ENCODE data around the gene SHQ1.
"Not testable (repeated sequence)": the region's sequence is repeated elsewhere in the genome, so short reads cannot be mapped to it uniquely, and the experiment has no call there.

SHQ1 gene

GRCh38 chr3:72798552-72799195 is 49.6 kb downstream of the SHQ1 start:
- DNase-seq = no peak

GRCh38 chr3:72797773-72798543 is 50.3 kb downstream of the SHQ1 start:
- DNase-seq = no peak

- no peak for DNase-seq
These were observed 54.2 kb downstream of the SHQ1 start for GRCh38 chr3:72794079-72794478.

- no peak for DNase-seq
These were observed 57.1 kb downstream of the SHQ1 start for GRCh38 chr3:72791161-72791560.

- no peak for DNase-seq
These were observed 58.5 kb downstream of the SHQ1 start for GRCh38 chr3:72789786-72790185.

- not testable (repeated sequence) for DNase-seq
These were observed 60.0 kb downstream of the SHQ1 start for GRCh38 chr3:72788232-72788631.

- DNase-seq = no peak
These were observed 61.6 kb downstream of the SHQ1 start for GRCh38 chr3:72786668-72787067.

- DNase-seq = no peak
These were observed 64.0 kb downstream of the SHQ1 start for GRCh38 chr3:72784226-72784625.

- no peak for DNase-seq
These were observed 65.7 kb downstream of the SHQ1 start for GRCh38 chr3:72782521-72782920.

GRCh38 chr3:72769758-72770540 is 78.3 kb downstream of the SHQ1 start:
- no peak for DNase-seq

- no peak for DNase-seq
These were observed 79.3 kb downstream of the SHQ1 start for GRCh38 chr3:72768936-72769335.

- no peak for DNase-seq
These were observed 79.8 kb downstream of the SHQ1 start for GRCh38 chr3:72768481-72768880.

- no peak for DNase-seq
These were observed 80.2 kb downstream of the SHQ1 start for GRCh38 chr3:72768006-72768441.

GRCh38 chr3:72766866-72767265 is 81.4 kb downstream of the SHQ1 start:
- DNase-seq = no peak

- DNase-seq = no peak
These were observed 84.3 kb downstream of the SHQ1 start for GRCh38 chr3:72763751-72764440.

- DNase-seq = no peak
These were observed 86.8 kb downstream of the SHQ1 start for GRCh38 chr3:72761410-72761809.

- DNase-seq = no peak
These were observed 88.0 kb downstream of the SHQ1 start for GRCh38 chr3:72760225-72760624.

GRCh38 chr3:72756900-72757299 is 91.3 kb downstream of the SHQ1 start:
- peak in 1 of 2 experiments; percentile 22 for DNase-seq

GRCh38 chr3:72754582-72754981 is 93.7 kb downstream of the SHQ1 start:
- DNase-seq = no peak

GRCh38 chr3:72753495-72753894 is 94.8 kb downstream of the SHQ1 start:
- DNase-seq = no peak

- no peak for DNase-seq
These were observed 97.8 kb downstream of the SHQ1 start for GRCh38 chr3:72750405-72750965.

GRCh38 chr3:72748659-72749058 is 99.6 kb downstream of the SHQ1 start:
- DNase-seq = no peak

All from stimulated activated CD4-positive, alpha-beta T cell treated with anti-CD3 and anti-CD28 coated beads, Interleukin-4, amount 100 ng/mL, for 4 hours (primary cell).